PFSK-1 (cell line): ENCODE data around the gene MGMT.

Experiments
- FOXP2 ChIP-seq: optimal IDR thresholded peaks from 2 replicates; pipeline ENCODE3; 2011; ENCODE audit warnings: borderline replicate concordance, control low read depth, inconsistent platforms; ENCODE audit not compliant: insufficient read depth; ENCODE audit errors: extremely low read length, extremely low read depth
- POLR2AphosphoS5 ChIP-seq: IDR thresholded peaks from 2 replicates; pipeline ENCODE4 v1.6.1; 2012; ENCODE audit warnings: low read depth, mild to moderate bottlenecking, control low read depth, low read length, moderate library complexity
- SIN3A ChIP-seq: IDR thresholded peaks from 2 replicates; pipeline ENCODE4 v1.6.1; 2012; ENCODE audit warnings: mild to moderate bottlenecking, low read length, moderate library complexity, borderline replicate concordance; ENCODE audit not compliant: insufficient read depth
- TAF1 ChIP-seq: IDR thresholded peaks from 2 replicates; pipeline ENCODE4 v1.6.1; 2012; ENCODE audit warnings: low read length, control low read depth, borderline replicate concordance; ENCODE audit not compliant: insufficient read depth
- TF ChIP-seq, protein P1 (sequence below), 2 experiments: IDR thresholded peaks; 2 replicates each; pipeline versions ENCODE4 v1.6.1 to v1.8.0; 2011 to 2012; ENCODE audit warnings: low read depth in 2 of 2, low read length in 2 of 2, control low read depth in 1 of 2, inconsistent platforms in 1 of 2, mild to moderate bottlenecking in 1 of 2, moderate library complexity in 1 of 2; ENCODE audit not compliant: insufficient read depth in 1 of 2

DNA sequence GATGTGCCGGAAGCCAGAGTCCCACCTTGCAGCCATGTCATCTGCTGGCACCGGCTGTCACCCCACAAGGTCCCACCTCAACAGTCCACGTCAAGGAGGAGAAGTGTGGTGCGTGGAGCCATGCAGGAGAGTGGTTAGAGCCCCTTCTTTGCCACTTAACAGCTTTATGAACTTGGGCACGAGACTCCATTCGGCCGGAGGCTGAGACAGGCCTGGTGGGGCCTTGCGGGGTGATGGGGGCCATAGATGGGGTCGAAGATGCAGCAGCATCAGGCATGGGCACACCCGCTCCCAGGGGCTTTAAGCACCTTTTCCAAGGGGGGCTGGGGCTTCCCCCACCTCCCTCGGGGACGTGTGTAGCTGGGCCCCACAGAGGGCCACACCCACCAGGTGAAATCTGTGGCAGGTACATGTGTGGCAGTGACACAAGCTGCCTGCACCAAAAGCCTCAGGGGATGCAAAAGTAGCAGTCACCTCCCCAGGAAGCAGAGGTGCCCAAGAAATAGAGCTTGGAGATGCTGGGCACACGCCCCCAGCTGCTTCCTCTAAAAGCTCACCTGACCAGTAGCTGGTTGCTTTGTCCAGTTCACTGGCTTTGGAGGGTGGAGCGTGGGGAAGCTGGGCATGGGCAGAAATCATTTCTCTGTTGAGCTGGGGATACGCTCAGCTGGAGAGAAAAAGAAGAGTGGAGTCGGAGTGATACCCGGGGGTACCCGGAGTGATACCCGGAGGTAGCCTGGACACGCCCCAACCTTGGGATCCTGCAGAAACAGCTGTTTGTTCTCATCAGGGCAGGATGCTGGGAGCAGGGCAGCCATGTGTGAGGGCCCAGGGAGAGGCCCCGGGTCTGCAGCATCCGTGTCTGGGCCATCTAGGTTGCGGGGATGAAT is 297.2 kb downstream of the MGMT start:
- no peak for TF ChIP-seq POLR2AphosphoS5
- TF ChIP-seq TAF1, result no peak
- TF ChIP-seq, protein P1, sequence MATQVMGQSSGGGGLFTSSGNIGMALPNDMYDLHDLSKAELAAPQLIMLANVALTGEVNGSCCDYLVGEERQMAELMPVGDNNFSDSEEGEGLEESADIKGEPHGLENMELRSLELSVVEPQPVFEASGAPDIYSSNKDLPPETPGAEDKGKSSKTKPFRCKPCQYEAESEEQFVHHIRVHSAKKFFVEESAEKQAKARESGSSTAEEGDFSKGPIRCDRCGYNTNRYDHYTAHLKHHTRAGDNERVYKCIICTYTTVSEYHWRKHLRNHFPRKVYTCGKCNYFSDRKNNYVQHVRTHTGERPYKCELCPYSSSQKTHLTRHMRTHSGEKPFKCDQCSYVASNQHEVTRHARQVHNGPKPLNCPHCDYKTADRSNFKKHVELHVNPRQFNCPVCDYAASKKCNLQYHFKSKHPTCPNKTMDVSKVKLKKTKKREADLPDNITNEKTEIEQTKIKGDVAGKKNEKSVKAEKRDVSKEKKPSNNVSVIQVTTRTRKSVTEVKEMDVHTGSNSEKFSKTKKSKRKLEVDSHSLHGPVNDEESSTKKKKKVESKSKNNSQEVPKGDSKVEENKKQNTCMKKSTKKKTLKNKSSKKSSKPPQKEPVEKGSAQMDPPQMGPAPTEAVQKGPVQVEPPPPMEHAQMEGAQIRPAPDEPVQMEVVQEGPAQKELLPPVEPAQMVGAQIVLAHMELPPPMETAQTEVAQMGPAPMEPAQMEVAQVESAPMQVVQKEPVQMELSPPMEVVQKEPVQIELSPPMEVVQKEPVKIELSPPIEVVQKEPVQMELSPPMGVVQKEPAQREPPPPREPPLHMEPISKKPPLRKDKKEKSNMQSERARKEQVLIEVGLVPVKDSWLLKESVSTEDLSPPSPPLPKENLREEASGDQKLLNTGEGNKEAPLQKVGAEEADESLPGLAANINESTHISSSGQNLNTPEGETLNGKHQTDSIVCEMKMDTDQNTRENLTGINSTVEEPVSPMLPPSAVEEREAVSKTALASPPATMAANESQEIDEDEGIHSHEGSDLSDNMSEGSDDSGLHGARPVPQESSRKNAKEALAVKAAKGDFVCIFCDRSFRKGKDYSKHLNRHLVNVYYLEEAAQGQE (IDR thresholded peaks at IDR 0.05; ENCODE audit: insufficient read depth in 1 of 2, low read depth in 2 of 2, low read length in 2 of 2), result no peak
- TF ChIP-seq SIN3A, result no peak
- no peak for TF ChIP-seq FOXP2
